Measurements from ENCODE around the gene UPF3B. TPM values are rescaled to one million over a fixed set of nuclear protein-coding genes. Genes with fewer than 3 reads are reported as not detected.
"Not testable (repeated sequence)": the region's sequence is repeated elsewhere in the genome, so short reads cannot be mapped to it uniquely, and the experiment has no call there.

UPF3B gene, protein sequence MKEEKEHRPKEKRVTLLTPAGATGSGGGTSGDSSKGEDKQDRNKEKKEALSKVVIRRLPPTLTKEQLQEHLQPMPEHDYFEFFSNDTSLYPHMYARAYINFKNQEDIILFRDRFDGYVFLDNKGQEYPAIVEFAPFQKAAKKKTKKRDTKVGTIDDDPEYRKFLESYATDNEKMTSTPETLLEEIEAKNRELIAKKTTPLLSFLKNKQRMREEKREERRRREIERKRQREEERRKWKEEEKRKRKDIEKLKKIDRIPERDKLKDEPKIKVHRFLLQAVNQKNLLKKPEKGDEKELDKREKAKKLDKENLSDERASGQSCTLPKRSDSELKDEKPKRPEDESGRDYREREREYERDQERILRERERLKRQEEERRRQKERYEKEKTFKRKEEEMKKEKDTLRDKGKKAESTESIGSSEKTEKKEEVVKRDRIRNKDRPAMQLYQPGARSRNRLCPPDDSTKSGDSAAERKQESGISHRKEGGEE
- total RNA-seq, result 11.0 TPM

DNA sequence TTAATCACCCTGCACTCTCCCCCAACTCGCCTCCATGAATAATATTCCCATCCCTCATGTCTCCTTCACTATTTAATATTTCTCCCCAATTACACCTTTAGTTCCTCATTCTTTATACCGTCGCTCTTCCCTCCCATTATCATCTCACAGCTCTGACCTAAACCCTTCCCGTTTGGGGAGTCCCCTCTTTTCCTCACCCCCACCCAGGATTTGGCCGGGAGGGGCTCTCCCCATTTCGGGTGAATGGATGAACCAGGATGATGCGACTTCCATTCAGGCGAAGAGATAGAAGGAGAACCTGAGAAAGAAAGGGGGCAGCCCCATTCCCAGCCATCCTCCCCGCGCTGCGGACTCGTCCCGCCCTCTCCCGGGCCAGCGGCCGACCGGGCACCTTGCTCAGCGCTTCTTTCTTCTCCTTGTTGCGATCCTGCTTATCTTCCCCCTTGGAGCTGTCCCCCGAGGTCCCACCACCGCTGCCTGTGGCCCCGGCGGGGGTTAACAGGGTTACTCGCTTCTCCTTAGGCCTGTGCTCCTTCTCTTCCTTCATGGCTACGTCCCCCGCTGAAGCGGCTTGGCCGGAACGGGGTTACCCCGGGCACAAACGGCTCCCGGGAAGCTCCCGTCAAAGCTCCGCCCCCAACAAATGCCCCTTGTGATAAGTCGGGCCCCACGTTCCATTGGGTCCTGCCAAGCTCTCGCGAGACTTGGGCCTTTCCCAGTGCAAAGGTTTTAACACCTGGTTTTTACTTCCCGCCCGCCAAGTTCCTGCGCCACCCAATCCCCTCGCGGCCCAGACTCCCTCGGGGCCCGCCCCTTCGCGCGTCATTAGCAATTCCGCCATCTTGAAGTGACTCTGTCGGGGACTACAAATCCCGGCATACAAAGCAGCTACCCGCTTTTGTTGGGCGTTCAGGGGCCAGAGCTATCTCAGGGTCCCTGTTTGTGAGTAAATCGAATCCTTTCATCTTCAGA, at the start of gene UPF3B:
Gene UPF3B (minus strand): TSS at position 582 of the 972 bp plus-strand sequence. CDS start 35 bp downstream, at position 547.
- intact Hi-C loops (cut with DNase I), result no loop called here
- DNase-seq (ENCODE audit: low spot score), result peak; percentile 95
- peak; percentile 97 for ATAC-seq

DNA sequence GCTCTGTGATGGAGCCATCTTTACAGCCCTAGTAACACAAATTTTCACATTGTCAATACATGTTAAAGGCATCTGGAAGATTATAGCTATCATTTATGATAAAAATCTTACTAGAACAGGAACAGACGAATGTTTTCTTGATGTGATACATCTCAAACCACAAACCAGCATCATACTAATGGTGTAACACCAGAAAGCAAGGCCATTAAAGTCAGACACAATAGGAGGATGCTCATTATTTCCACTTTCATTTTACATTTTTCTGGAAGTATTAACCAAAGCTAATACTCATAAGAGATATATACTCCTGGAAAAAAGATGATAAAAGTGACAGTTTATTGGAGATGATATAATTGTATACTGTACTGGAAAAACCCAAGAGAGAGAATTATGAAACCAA, 48.2 kb upstream of the UPF3B start:
- no peak for ATAC-seq
- no peak for DNase-seq (ENCODE audit: low spot score)
- intact Hi-C loops (cut with DNase I), result no loop called here

DNA sequence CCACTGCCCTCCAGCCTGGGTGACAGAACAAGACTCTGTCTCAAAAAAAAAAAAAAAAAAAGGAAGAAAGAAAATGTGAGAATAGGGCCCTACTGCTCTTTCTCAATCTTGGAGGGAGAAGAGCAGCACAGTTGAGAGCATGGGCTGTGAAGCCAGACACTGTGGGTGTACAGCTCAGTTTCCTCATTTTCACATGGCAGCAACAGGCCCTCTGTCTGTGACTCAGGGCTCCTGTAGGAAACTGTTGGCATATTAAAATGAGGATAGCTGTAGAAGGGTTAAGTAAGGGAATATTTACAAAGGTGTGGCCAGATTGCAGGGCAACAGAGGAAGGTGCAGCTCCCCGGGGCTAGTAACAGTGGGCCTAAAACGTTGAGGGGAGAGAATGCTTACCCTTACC, 46.4 kb upstream of the UPF3B start:
- DNase-seq (ENCODE audit: low spot score) (peak; percentile 0), ATAC-seq (no peak)
- intact Hi-C loops (cut with DNase I), result no loop called here

DNA sequence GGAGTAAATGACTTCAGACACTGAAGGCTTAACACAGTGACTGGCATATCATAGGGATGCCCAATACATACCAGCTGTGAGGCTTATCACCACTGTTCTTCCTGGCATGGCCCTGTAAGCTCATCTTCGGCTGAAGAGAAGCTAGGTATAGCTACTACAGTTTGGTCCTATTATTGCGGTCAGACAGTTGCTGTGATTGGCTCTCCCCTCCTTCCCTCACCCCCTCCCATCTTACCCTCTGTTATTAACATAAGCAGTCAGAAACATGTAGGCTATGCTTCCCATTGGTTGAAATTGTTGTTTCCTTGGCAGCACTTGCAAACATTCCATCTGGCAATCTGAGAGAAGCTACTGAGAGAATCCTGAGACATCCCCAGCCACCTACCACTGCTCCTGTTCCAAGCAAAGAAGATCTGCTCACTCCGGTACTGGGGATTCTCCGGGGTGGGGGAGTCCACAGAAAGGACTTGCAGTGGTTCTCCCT, 43.1 kb upstream of the UPF3B start, which contains the start of gene AKAP14:
Gene AKAP14 (plus strand): TSS at position 51 of the 484 bp plus-strand sequence. CDS start 7,331 bp downstream, outside the sequence.
- intact Hi-C loops (cut with DNase I), result no loop called here
- DNase-seq (ENCODE audit: low spot score) (no peak), ATAC-seq (no peak)

DNA sequence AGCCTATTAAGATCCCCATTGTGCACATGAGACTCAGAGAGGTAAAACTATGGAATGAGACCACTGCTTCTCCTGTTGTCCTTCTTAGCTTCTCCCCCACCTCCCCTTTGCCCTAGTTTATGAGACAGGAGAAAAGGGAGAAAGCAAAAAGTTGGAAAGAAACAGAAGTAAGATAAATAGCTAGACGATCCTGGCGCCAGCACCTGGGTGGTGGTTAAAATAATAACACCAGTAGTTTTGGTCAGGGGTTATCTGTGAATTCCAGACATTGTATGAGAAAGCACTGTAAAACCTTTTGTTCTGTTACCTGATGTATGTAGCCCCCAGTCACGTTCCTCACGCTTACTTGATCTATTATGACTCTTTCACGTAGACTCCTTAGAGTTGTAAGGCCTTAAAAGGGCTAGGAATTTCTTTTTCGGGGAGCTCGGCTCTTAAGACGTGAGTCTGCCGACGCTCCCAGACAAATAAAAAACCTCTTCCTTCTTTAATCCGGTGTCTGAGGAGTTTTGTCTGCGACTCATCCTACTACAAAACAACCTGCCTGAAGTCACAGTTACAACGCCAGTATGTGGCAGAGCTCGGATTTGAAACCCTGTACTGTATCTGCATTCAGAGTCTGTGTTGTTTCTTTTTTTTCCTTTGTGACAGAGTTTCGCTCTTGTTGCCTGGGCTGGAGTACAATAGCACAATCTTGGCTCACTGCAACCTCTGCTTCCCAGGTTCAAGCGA, 39.4 kb upstream of the UPF3B start:
- intact Hi-C loops (cut with DNase I); DNase-seq (ENCODE audit: low spot score); ATAC-seq: not testable (repeated sequence)

DNA sequence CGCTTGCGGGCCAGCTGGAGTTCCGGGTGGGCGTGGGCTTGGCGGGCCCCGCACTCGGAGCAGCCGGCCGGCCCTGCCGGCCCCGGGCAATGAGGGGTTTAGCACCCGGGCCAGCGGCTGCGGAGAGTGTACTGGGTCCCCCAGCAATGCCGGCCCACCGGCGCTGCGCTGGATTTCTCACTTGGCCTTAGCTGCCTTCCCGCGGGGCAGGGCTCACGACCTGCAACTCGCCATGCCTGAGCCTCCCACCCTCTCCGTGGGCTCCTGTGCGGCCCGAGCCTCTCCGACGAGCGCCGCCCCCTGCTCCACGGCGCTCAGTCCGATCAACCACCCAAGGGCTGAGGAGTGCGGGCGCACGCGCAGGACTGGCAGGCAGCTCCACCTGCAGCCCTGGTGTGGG, 37.9 kb upstream of the UPF3B start:
- intact Hi-C loops (cut with DNase I); ATAC-seq: not testable (repeated sequence)
- peak; percentile 30 for DNase-seq (ENCODE audit: low spot score)

DNA sequence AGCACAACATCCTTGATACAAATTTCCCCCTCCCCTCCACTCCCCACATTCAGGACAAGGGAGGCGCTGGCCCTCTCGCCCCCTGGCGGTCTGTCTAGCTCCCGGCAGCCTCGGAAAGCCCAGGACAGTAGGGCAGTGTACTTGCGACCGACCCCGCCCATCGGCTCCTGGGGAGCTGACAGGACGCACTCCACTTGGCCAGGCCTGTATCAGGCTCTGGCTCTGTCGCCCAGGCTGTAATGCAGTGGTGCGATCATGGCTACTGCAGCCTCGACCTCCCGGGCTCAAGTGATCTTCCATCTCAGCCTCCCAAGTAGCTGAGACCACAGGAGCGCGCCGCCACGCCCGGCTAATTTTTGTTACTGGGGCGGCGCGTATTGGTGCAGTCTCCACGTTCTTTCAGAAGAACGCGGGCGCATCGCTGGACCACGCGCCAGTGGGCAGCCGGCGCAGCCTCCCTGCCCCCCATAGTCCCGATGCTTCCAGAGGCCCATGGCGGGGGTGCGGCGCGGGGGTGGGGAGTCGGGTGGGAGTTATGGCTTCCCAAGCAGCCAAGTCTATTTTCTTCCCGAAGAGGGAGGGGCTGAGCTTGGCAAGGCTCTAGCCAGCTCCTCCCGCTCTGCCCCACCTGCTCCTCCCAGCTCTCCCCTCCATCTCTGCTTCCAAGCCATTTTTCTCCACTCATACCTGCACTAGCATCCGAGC, 35.1 kb upstream of the UPF3B start:
- DNase-seq (ENCODE audit: low spot score) (peak; percentile 59), ATAC-seq (peak; percentile 62)
- intact Hi-C loops (cut with DNase I), result no loop called here

DNA sequence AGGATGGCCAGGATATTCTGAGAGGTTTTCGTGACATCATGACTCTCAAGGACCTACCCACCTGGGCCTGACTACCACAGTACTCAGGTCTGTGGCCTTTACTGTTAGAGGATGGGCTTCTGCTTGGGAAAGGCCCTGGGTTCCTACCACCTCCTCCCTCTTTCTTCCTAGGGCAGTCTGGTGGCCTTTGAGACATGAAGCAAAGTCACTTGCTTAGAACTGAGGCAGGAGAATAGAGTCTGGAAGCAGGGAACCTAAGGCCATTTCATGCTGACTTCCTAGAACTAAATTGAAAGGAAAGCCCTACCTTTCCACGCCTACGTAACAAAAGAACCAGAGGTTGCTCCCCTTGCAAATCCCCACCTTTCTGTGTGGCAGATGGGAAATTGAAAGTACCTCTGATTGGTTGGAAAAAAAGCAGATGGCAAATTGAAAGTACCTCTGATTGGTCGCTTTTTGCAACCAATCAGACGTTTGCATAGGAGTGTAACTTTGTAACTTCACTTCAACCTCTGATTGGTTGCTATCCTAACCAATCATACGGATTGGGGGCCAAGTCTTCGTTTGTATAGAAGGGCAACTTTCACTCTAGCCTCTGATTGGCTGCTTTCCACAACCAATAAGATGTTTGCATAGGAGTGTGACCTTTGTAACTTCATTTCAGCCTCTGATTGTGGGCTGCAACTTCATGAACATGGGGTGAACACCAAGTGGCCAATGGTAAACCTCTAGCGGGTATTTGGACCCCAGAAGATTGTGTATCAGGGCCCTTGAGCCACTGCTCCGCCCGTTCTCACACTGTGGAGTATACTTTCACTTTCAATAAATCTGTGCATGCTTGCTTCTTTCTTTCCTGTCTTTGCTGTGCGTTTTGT, 33.0 kb upstream of the UPF3B start:
- DNase-seq (ENCODE audit: low spot score), result no peak
- intact Hi-C loops (cut with DNase I), result no loop called here
- ATAC-seq, result no peak

DNA sequence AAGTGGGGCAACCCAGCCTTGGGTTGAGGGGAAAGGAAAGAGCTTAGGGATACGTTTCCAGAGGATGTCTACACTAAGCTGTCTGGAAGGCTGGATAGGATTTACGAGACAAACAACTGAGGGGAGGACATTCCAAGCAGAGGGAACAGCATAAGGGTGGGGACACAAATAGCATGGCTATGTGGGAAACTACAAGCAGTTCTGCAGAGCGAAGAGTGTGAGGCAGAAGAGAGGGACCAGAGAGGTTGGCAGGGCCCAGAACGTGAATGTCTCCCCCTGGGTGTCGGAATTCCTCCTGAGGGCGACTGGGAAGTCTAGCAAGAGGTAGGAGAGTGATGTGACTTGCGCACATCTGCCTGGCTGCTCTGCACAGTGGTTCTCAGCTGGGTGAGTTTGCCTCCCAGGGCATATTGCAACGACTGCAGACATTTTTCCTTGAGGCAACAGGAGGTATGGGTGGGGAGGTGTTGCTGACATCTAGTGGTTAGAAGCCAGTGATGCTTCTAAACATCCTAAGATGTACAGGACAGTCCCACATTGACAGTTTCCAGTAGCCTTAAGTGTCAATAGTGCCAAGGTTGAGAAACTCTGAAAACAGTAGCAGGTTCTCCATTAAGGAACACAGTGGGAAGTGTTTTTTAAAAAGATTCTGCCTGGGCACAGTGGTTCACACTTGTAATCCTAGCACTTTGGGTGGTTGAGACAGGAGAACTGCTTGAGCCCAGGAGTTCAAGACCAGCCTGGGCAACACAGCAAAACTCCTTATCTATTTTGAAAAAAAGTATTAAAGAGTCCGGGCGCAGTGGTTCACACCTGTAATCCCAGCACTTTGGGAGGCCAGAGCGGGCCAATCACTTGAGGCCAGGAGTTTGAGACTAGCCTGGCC, 28.0 kb upstream of the UPF3B start:
- ATAC-seq (peak; percentile 88), DNase-seq (ENCODE audit: low spot score) (peak; percentile 42)
- intact Hi-C loops (cut with DNase I), result no loop called here

DNA sequence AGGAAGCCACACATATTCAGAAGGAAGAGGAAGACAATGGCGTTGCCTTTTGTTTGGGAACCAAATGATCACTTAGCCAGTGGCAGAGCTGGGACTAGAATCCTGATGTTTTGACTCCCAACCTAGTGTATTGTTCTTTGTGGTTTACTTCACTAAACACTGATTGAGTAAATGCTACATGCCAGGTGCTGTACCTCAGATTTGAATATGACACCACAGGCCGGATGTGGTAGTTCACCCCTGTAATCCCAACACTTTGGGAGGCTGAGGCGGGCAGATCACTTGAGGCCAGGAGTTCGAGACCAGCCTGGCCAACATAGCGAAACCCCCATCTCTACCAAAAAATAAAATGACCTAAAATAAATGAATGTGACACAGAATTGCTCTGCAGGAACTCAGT, 27.3 kb upstream of the UPF3B start:
- no peak for ATAC-seq
- DNase-seq (ENCODE audit: low spot score), result no peak
- intact Hi-C loops (cut with DNase I), result no loop called here

DNA sequence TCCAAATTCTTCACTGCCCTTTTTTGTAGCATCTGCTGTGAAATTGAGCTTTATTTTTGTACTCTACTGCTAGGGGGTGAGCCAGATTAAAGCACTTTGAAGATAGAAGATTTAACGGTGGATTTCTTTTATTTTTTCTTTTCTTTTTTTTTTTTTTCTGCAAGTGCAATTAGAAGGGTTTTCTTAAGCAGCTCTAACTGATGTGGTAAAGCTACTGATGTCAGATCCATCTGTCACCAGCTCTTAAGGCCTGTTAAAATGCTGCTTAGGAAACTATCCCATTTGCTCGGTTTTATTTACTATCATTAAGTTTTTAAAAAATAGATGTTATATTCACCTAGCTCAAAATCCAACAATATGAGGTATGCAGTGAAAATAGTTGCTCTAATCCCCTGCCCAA, 26.0 kb upstream of the UPF3B start:
- ATAC-seq (no peak), DNase-seq (ENCODE audit: low spot score) (no peak)
- intact Hi-C loops (cut with DNase I), result no loop called here

DNA sequence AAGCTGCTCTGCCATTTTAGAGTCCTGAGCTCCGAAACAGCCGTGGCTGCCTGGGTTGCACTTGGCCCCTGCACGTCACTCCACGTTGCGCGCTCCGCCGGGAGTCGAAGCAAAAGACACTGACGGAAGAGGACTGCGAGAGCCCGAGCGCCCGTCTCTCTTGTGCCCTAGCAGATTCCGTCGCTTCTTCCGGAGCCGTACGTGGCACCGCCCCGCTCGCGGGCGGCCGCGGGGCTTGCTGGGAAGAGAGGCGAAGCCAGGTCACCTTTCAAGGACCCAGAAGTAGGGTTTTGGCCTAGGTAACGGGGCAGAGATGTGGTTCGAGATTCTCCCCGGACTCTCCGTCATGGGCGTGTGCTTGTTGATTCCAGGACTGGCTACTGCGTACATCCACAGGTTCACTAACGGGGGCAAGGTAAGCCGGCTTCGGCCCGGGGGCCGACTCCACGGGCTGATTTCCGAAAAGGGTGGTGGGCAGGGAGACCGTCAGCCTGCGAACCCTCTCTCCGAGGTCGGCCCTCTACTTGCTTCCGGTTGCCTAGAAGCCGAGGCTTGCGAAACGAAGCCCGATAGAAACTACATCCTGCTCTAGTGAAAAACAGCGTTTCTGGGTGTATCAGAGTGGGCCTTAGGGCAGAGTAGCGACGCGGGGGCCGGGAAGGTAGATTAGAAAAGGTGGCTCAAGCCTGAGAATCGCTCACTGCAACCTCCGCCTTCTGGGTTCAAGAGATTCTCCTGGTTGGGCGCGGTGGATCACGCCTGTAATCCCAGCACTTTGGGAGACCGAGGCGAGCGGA, 19.0 kb upstream of the UPF3B start, which contains the start of the genes NDUFA1 and RNF113A:
Gene NDUFA1 (plus strand): TSS at position 234 of the 797 bp plus-strand sequence. CDS start 80 bp downstream, at position 314.
Gene RNF113A (minus strand): TSS at position 135 of the 797 bp plus-strand sequence. CDS start 120 bp downstream, at position 15.
- ATAC-seq, result peak; percentile 98
- intact Hi-C loops (cut with DNase I), result no loop called here
- peak; percentile 88 for DNase-seq (ENCODE audit: low spot score)

DNA sequence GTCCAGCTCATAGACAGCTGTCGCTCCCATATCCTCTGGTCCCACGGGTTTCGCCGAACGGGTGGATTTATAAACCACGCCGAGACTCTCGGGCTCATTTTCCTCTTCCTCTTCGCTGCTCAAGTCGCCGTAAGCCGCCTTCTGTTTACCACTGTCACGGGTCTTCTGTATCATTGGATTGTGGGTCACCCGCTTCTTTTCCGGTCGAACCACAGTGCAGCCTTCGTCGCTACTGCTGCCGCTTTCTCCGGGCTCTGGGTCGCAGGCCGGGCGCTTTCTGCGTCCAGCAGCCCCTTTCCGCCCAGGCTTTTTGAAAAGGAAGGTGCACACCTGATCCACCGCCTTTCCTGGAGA, 18.5 kb upstream of the UPF3B start:
- ATAC-seq, result peak; percentile 58
- intact Hi-C loops (cut with DNase I), result no loop called here
- DNase-seq (ENCODE audit: low spot score), result no peak

DNA sequence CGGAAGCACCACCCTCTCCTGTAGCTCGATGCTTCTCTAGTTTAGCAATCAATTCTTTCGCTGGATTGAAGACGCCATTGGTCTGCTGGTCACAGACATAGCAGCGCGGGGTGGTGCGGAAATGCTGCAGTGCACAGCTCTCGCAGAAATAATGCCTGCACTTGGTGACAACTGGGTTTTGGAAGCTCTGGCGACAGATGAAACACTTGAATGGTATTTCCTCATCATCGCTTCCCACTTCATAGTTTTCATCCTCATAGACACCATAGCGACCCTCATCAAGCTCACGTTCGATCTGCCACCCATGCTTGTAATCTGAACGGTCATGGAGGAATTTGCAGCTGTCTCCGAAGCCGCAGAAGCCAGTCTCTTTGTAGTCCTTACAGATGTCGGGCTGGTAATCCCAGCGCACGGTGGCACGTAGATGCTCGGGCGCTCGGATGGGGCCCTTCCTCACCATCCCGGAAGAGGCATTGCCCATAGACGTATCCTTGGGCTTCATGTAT, 17.9 kb upstream of the UPF3B start:
- DNase-seq (ENCODE audit: low spot score), result no peak
- ATAC-seq, result peak; percentile 42
- intact Hi-C loops (cut with DNase I), result no loop called here

DNA sequence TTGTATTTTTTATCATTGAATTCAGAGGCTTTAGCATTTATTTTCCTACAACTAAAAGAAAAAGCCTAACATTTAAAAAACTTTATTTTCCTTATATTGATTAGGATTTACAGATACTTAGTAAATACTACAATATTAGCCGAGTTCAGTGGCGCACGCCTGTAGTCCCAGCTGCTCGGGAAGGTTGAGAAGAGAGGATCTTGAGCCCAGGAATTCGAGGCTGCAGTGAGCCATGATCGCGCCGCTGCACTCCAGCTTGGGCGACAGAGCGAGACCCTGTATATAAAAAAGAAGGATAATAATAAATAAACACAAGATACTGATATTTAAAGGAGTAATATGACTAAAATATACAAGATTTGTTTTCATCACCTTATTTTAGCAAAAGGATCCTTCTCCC, 681 bp upstream of the UPF3B start:
- ATAC-seq, result peak; percentile 46
- intact Hi-C loops (cut with DNase I), result no loop called here
- DNase-seq (ENCODE audit: low spot score), result no peak

Data from sciatic nerve (tissue), 2 donors.